ENCODE results near the gene MYH13. TPM values are rescaled to one million over a fixed set of nuclear protein-coding genes. Genes with fewer than 3 reads are reported as not detected.

MYH13 gene
- total RNA-seq, 4 donors from 2014 or later = not detected

- no peak for TF ChIP-seq EP300 (IDR thresholded peaks at IDR 0.05)
- TF ChIP-seq POLR2A (IDR thresholded peaks at IDR 0.05) = no peak
- TF ChIP-seq CTCF (IDR thresholded peaks at IDR 0.05) = no peak
- no peak for TF ChIP-seq POLR2AphosphoS5 (IDR thresholded peaks at IDR 0.05)
- H3K27ac ChIP-seq = no peak overlapping the region
- WGBS, 2 donors (ENCODE audit: low coverage in 1 of 2) = 63 to 71% methylated on average over 4 to 6 of the region's 6 CpGs
- no peaks in the 10 kb centered on the region for H3K9me3 ChIP-seq
- H3K36me3 ChIP-seq = no peaks in the 10 kb centered on the region
- no peaks in the 10 kb centered on the region for H3K4me1 ChIP-seq
- H3K4me3 ChIP-seq = no peak overlapping the region
- peaks cover 36% of the 10 kb centered on the region for H3K27me3 ChIP-seq
- no peak for ATAC-seq
Measured at GRCh38 chr17:10385871-10386270, 13.1 kb upstream of the MYH13 start.

- Histone ChIP-seq H3K4me1 (no peaks in the 10 kb centered on the region), H3K36me3 (no peaks in the 10 kb centered on the region), H3K9me3 (no peaks in the 10 kb centered on the region), H3K4me3 (no peak overlapping the region), H3K27me3 (peaks cover 21% of the 10 kb centered on the region), H3K27ac (no peak overlapping the region)
- no peak for ATAC-seq
- 6 to 10% methylated on average over 3 to 4 of the region's 8 CpGs for WGBS, 2 donors (ENCODE audit: low coverage in 1 of 2)
- TF ChIP-seq EP300 (IDR thresholded peaks at IDR 0.05) = no peak
- TF ChIP-seq CTCF (IDR thresholded peaks at IDR 0.05) = no peak
- no peak for TF ChIP-seq POLR2A (IDR thresholded peaks at IDR 0.05)
- TF ChIP-seq POLR2AphosphoS5 (IDR thresholded peaks at IDR 0.05) = no peak
Measured at GRCh38 chr17:10384175-10384574, 11.4 kb upstream of the MYH13 start.

- no peak for ATAC-seq
- WGBS, 2 donors (ENCODE audit: low coverage in 1 of 2) = 14 to 29% methylated on average over 1 of the region's 3 CpGs
- H3K36me3 ChIP-seq = no peaks in the 10 kb centered on the region
- peak; percentile 11 for TF ChIP-seq POLR2AphosphoS5 (IDR thresholded peaks at IDR 0.05)
- no peak for TF ChIP-seq POLR2A (IDR thresholded peaks at IDR 0.05)
- no peak overlapping the region for H3K4me3 ChIP-seq
- no peaks in the 10 kb centered on the region for H3K4me1 ChIP-seq
- peaks cover 13% of the 10 kb centered on the region for H3K27me3 ChIP-seq
- H3K9me3 ChIP-seq = no peaks in the 10 kb centered on the region
- H3K27ac ChIP-seq = no peak overlapping the region
Measured at GRCh38 chr17:10380631-10381408, 8.0 kb upstream of the MYH13 start.

GRCh38 chr17:10370016-10370608 lies 2.7 kb downstream of the MYH13 start:
- no peaks in the 10 kb centered on the region for H3K4me1 ChIP-seq
- no peaks in the 10 kb centered on the region for H3K36me3 ChIP-seq
- H3K4me3 ChIP-seq = no peak overlapping the region
- H3K9me3 ChIP-seq = no peaks in the 10 kb centered on the region
- H3K27me3 ChIP-seq = no peaks in the 10 kb centered on the region
- TF ChIP-seq EP300 (IDR thresholded peaks at IDR 0.05) = no peak
- H3K27ac ChIP-seq = no peak overlapping the region
- no peak for ATAC-seq
- WGBS, 2 donors (ENCODE audit: low coverage in 1 of 2) = 68 to 86% methylated on average over 2 to 7 of the region's 7 CpGs

GRCh38 chr17:10369239-10369638 lies 3.6 kb downstream of the MYH13 start:
- no peaks in the 10 kb centered on the region for H3K36me3 ChIP-seq
- no peaks in the 10 kb centered on the region for H3K4me1 ChIP-seq
- no peaks in the 10 kb centered on the region for H3K9me3 ChIP-seq
- no peak for ATAC-seq
- 88 to 100% methylated on average over 1 of the region's 1 CpG for WGBS, 2 donors (ENCODE audit: low coverage in 1 of 2)
- H3K27me3 ChIP-seq = no peaks in the 10 kb centered on the region
- TF ChIP-seq POLR2A (IDR thresholded peaks at IDR 0.05) (no peak), POLR2AphosphoS5 (IDR thresholded peaks at IDR 0.05) (no peak), CTCF (IDR thresholded peaks at IDR 0.05) (no peak), EP300 (IDR thresholded peaks at IDR 0.05) (no peak)
- no peak overlapping the region for H3K27ac ChIP-seq
- no peak overlapping the region for H3K4me3 ChIP-seq

GRCh38 chr17:10368561-10368960 lies 4.2 kb downstream of the MYH13 start:
- Histone ChIP-seq H3K4me3 (no peak overlapping the region), H3K9me3 (no peaks in the 10 kb centered on the region), H3K27ac (no peak overlapping the region), H3K36me3 (no peaks in the 10 kb centered on the region), H3K4me1 (no peaks in the 10 kb centered on the region), H3K27me3 (no peaks in the 10 kb centered on the region)
- 90 to 100% methylated on average over 1 to 3 of the region's 3 CpGs for WGBS, 2 donors (ENCODE audit: low coverage in 1 of 2)
- ATAC-seq = no peak
- TF ChIP-seq POLR2AphosphoS5 (IDR thresholded peaks at IDR 0.05) (no peak), EP300 (IDR thresholded peaks at IDR 0.05) (no peak), POLR2A (IDR thresholded peaks at IDR 0.05) (no peak), CTCF (IDR thresholded peaks at IDR 0.05) (no peak)
